Muscle layer of colon (tissue), 2 donors: Measurements from ENCODE around the gene SOX3.

Experiments used
- H3K27ac ChIP-seq: one replicate; pipeline ENCODE4 v1.7.0; 2013; ENCODE audit warnings: low read depth, mild to moderate bottlenecking, low read length, moderate library complexity
- H3K27me3 ChIP-seq, 2 donors: one replicate each; pipeline ENCODE4 v1.7.0; 2013; ENCODE audit warnings: low read length in 2 of 2, mild to moderate bottlenecking in 2 of 2; ENCODE audit not compliant: insufficient read depth in 2 of 2, control insufficient read depth in 1 of 2
- H3K36me3 ChIP-seq: one replicate; pipeline ENCODE4 v1.7.0; 2013; ENCODE audit warnings: mild to moderate bottlenecking, low read length; ENCODE audit not compliant: insufficient read depth
- H3K4me1 ChIP-seq: one replicate; pipeline ENCODE4 v1.7.0; 2013; ENCODE audit warnings: mild to moderate bottlenecking, low read length; ENCODE audit not compliant: insufficient read depth
- H3K4me3 ChIP-seq, 2 donors: one replicate each; pipeline ENCODE4 v1.7.0; 2013; ENCODE audit warnings: low read length in 2 of 2, low read depth in 1 of 2, mild to moderate bottlenecking in 1 of 2, moderate library complexity in 1 of 2
- H3K9ac ChIP-seq: one replicate; pipeline ENCODE4 v1.7.0; 2013; ENCODE audit warnings: low read length
- H3K9me3 ChIP-seq: one replicate; pipeline ENCODE4 v1.7.0; 2013; ENCODE audit warnings: mild to moderate bottlenecking, low read length
- donor health status: abdominal sarcoma.
- donor health status: Adenocarcinoma of cecum.

Gene SOX3

GRCh38 chrX:140504371-140505324, at the start of gene SOX3:
TSS of gene SOX3 (minus strand) at chrX:140505069. CDS start at chrX:140505060, 9 bp downstream.
- Histone ChIP-seq H3K36me3 (no peaks in the 10 kb centered on the region), H3K4me1 (peaks cover 9% of the 10 kb centered on the region), H3K4me3 (no peak within 1 kb of the TSS), H3K27me3 (peaks cover 67 to 88% of the 10 kb centered on the region in 2 donors), H3K9me3 (no peaks in the 10 kb centered on the region), H3K27ac (no peak within 1 kb of the TSS), H3K9ac (no peak within 1 kb of the TSS)

GRCh38 chrX:140548985-140549384, 44.1 kb upstream of the SOX3 start:
- peaks cover 0 to 10% of the 10 kb centered on the region in 2 donors for H3K27me3 ChIP-seq
- H3K4me1 ChIP-seq, result no peaks in the 10 kb centered on the region
- no peaks in the 10 kb centered on the region for H3K9me3 ChIP-seq
- no peak overlapping the region for H3K27ac ChIP-seq
- H3K36me3 ChIP-seq, result no peaks in the 10 kb centered on the region
- H3K9ac ChIP-seq, result no peak overlapping the region
- no peak overlapping the region for H3K4me3 ChIP-seq

- H3K27ac ChIP-seq, result no peak overlapping the region
Observed at GRCh38 chrX:140526171-140526570, 21.3 kb upstream of the SOX3 start.

GRCh38 chrX:140525448-140525847, 20.6 kb upstream of the SOX3 start:
- no peaks in the 10 kb centered on the region for H3K36me3 ChIP-seq
- no peaks in the 10 kb centered on the region for H3K27me3 ChIP-seq
- H3K27ac ChIP-seq, result no peak overlapping the region
- no peaks in the 10 kb centered on the region for H3K4me1 ChIP-seq
- no peaks in the 10 kb centered on the region for H3K9me3 ChIP-seq
- no peak overlapping the region for H3K4me3 ChIP-seq
- H3K9ac ChIP-seq, result no peak overlapping the region

More at GRCh38 chrX:140526171-140526570, 21.3 kb upstream of the SOX3 start:
- Histone ChIP-seq H3K9ac (no peak overlapping the region), H3K36me3 (no peaks in the 10 kb centered on the region), H3K4me1 (no peaks in the 10 kb centered on the region), H3K27me3 (no peaks in the 10 kb centered on the region), H3K9me3 (no peaks in the 10 kb centered on the region), H3K4me3 (no peak overlapping the region)

GRCh38 chrX:140524556-140524955, 19.7 kb upstream of the SOX3 start:
- Histone ChIP-seq H3K9me3 (no peaks in the 10 kb centered on the region), H3K4me1 (no peaks in the 10 kb centered on the region), H3K36me3 (no peaks in the 10 kb centered on the region), H3K9ac (no peak overlapping the region), H3K4me3 (no peak overlapping the region), H3K27ac (no peak overlapping the region), H3K27me3 (no peaks in the 10 kb centered on the region)

- Histone ChIP-seq H3K9ac (no peak overlapping the region), H3K9me3 (no peaks in the 10 kb centered on the region), H3K4me1 (no peaks in the 10 kb centered on the region), H3K36me3 (no peaks in the 10 kb centered on the region), H3K27me3 (no peaks in the 10 kb centered on the region), H3K4me3 (no peak overlapping the region), H3K27ac (no peak overlapping the region)
Observed at GRCh38 chrX:140521393-140521792, 16.5 kb upstream of the SOX3 start.

- H3K9ac ChIP-seq, result no peak overlapping the region
- H3K4me1 ChIP-seq, result no peaks in the 10 kb centered on the region
- no peak overlapping the region for H3K27ac ChIP-seq
- peaks cover 16 to 19% of the 10 kb centered on the region in 2 donors for H3K27me3 ChIP-seq
- H3K36me3 ChIP-seq, result no peaks in the 10 kb centered on the region
- no peak overlapping the region for H3K4me3 ChIP-seq
- no peaks in the 10 kb centered on the region for H3K9me3 ChIP-seq
Observed at GRCh38 chrX:140514554-140514953, 9.7 kb upstream of the SOX3 start.

GRCh38 chrX:140510895-140511295, 6.0 kb upstream of the SOX3 start:
- Histone ChIP-seq H3K27me3 (peaks cover 51 to 55% of the 10 kb centered on the region in 2 donors), H3K27ac (no peak overlapping the region), H3K4me3 (no peak overlapping the region), H3K9ac (no peak overlapping the region), H3K4me1 (peaks cover 6% of the 10 kb centered on the region), H3K36me3 (no peaks in the 10 kb centered on the region), H3K9me3 (no peaks in the 10 kb centered on the region)

GRCh38 chrX:140510306-140510676, 5.4 kb upstream of the SOX3 start:
- H3K9me3 ChIP-seq, result no peaks in the 10 kb centered on the region
- H3K4me3 ChIP-seq, result no peak overlapping the region
- peaks cover 56 to 61% of the 10 kb centered on the region in 2 donors for H3K27me3 ChIP-seq
- H3K36me3 ChIP-seq, result no peaks in the 10 kb centered on the region
- peaks cover 9% of the 10 kb centered on the region for H3K4me1 ChIP-seq
- no peak overlapping the region for H3K27ac ChIP-seq
- no peak overlapping the region for H3K9ac ChIP-seq

- H3K4me1 ChIP-seq, result peaks cover 9% of the 10 kb centered on the region
- H3K36me3 ChIP-seq, result no peaks in the 10 kb centered on the region
- no peaks in the 10 kb centered on the region for H3K9me3 ChIP-seq
- H3K27ac ChIP-seq, result no peak overlapping the region
- H3K4me3 ChIP-seq, result no peak overlapping the region
- no peak overlapping the region for H3K9ac ChIP-seq
- peaks cover 60 to 67% of the 10 kb centered on the region in 2 donors for H3K27me3 ChIP-seq
Observed at GRCh38 chrX:140509468-140510305, 4.8 kb upstream of the SOX3 start.

GRCh38 chrX:140508958-140509357, 4.1 kb upstream of the SOX3 start:
- H3K27me3 ChIP-seq, result peaks cover 62 to 71% of the 10 kb centered on the region in 2 donors
- peaks cover 9% of the 10 kb centered on the region for H3K4me1 ChIP-seq
- H3K4me3 ChIP-seq, result no peak overlapping the region

More at GRCh38 chrX:140508958-140509357, 4.1 kb upstream of the SOX3 start:
- H3K36me3 ChIP-seq, result no peaks in the 10 kb centered on the region
- no peaks in the 10 kb centered on the region for H3K9me3 ChIP-seq
- H3K9ac ChIP-seq, result no peak overlapping the region
- H3K27ac ChIP-seq, result no peak overlapping the region
